Mammary epithelial cell (primary cell): Measurements from ENCODE around the gene C17orf67.

Experiments used
- CTCF ChIP-seq, 2 donors: IDR thresholded peaks in 1 of 2; conservative IDR thresholded peaks in 1 of 2; 2 replicates each; pipeline ENCODE4 v1.5.1; 2011 to 2012; ENCODE audit warnings: inconsistent platforms in 2 of 2, low read length in 2 of 2, mild to moderate bottlenecking in 2 of 2, control low read depth in 1 of 2, low read depth in 1 of 2; ENCODE audit not compliant: insufficient read depth in 1 of 2; ENCODE audit errors: extremely low read depth in 1 of 2
- EZH2 ChIP-seq: IDR thresholded peaks from 2 replicates; pipeline ENCODE4 v1.6.1; 2012; ENCODE audit warnings: low read length, inconsistent platforms, borderline replicate concordance

- no peak for TF ChIP-seq CTCF (conservative IDR thresholded peaks at IDR 0.05 in 1 of 2, IDR thresholded peaks at IDR 0.05 in 1 of 2; ENCODE audit: extremely low read depth in 1 of 2, insufficient read depth in 1 of 2, low read depth in 1 of 2, low read length in 2 of 2)
- no peak for TF ChIP-seq EZH2
Observed at GRCh38 chr17:56803071-56803470, 30.6 kb downstream of the C17orf67 start.
